ENCODE data around the gene ICE1. TPM values are rescaled to one million over a fixed set of nuclear protein-coding genes. Genes with fewer than 3 reads are reported as not detected.

The ICE1 gene
- total and polyA plus RNA-seq, 9 of the 15 experiments (the other 6 are each of a cell fraction or from before 2014, with no cell fraction given): 4.9 to 47.4 (median 28.2) TPM

DNA sequence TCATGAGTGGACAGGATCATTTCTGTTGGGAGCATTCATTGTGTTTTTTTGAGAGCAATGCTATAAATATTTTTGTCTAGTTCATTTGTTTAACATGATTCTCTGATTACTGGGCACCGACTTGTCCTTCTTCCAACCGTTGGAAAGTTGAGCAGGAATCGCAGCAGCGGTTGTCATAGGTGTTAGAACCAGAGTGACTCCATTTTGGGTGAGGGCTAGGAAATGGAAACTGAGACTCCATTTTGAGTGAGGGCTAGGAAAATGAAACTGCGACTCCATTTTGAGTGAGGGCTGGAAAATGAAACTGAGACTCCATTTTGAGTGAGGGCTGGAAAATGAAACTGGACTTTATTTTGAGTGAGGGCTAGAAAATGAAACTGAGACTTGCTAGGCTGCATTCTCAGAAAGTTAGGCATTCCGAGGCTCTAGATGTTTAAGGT lies 100.6 kb downstream of the ICE1 start (continued):
- TF ChIP-seq ZNF239 (CRISPR knock-in tag; IDR thresholded peaks at IDR 0.05) (peak; percentile 97), SRF (CRISPR knock-in tag; IDR thresholded peaks at IDR 0.05) (peak in 1 of 2 experiments; percentile 67; a peak in 1 of 4 replicates), IFI16 (CRISPR knock-in tag; IDR thresholded peaks at IDR 0.05) (peak; percentile 49; the same call in 1 of the 2 replicates), SPI1 (IDR thresholded peaks at IDR 0.05; ENCODE audit: borderline replicate concordance, low read depth, low read length) (no peak), NFXL1 (CRISPR knock-in tag; IDR thresholded peaks at IDR 0.05) (peak; percentile 97), GTF2A2 (tag; IDR thresholded peaks at IDR 0.05) (peak; percentile 99), ATF4 (CRISPR knock-in tag; IDR thresholded peaks at IDR 0.05) (peak; percentile 95), ZNF354B (CRISPR knock-in tag; IDR thresholded peaks at IDR 0.05) (peak; percentile 99), NUFIP1 (IDR thresholded peaks at IDR 0.05; ENCODE audit: partially characterized antibody) (peak; percentile 63), ZNF644 (tag; IDR thresholded peaks at IDR 0.05; ENCODE audit: low read depth) (peak; percentile 100), ZNF75A (CRISPR knock-in tag; IDR thresholded peaks at IDR 0.05) (peak; percentile 85; the same call in 1 of the 2 replicates), CXXC5 (CRISPR knock-in tag; IDR thresholded peaks at IDR 0.05) (peak; percentile 90), ZNF589 (CRISPR knock-in tag; IDR thresholded peaks at IDR 0.05; ENCODE audit: low read depth) (peak; percentile 100), TEAD1 (CRISPR knock-in tag; IDR thresholded peaks at IDR 0.05) (peak in 1 of 2 experiments; percentile 99; a peak in 2 of 4 replicates), ZNF175 (CRISPR knock-in tag; IDR thresholded peaks at IDR 0.05; ENCODE audit: low read depth) (peak; percentile 100), TAF1 (IDR thresholded peaks at IDR 0.05; ENCODE audit: control insufficient read depth, extremely low read depth, insufficient read depth, low read length, severe bottlenecking) (no peak), ILK (tag; IDR thresholded peaks at IDR 0.05; ENCODE audit: borderline replicate concordance, low read depth) (peak; percentile 93), ZBTB17 (CRISPR knock-in tag; IDR thresholded peaks at IDR 0.05) (peak; percentile 95), DIDO1 (tag; IDR thresholded peaks at IDR 0.05; ENCODE audit: low read depth) (peak; percentile 99), OTX1 (CRISPR knock-in tag; IDR thresholded peaks at IDR 0.05) (peak; percentile 99)
- TF ChIP-seq, protein P1, sequence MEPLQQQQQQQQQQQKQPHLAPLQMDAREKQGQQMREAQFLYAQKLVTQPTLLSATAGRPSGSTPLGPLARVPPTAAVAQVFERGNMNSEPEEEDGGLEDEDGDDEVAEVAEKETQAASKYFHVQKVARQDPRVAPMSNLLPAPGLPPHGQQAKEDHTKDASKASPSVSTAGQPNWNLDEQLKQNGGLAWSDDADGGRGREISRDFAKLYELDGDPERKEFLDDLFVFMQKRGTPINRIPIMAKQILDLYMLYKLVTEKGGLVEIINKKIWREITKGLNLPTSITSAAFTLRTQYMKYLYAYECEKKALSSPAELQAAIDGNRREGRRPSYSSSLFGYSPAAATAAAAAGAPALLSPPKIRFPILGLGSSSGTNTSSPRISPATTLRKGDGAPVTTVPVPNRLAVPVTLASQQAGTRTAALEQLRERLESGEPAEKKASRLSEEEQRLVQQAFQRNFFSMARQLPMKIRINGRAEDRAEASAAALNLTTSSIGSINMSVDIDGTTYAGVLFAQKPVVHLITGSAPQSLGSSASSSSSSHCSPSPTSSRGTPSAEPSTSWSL (CRISPR knock-in tag; IDR thresholded peaks at IDR 0.05; ENCODE audit: borderline replicate concordance): peak; percentile 95; the same call in 1 of the 2 replicates
- TF ChIP-seq, protein P2, sequence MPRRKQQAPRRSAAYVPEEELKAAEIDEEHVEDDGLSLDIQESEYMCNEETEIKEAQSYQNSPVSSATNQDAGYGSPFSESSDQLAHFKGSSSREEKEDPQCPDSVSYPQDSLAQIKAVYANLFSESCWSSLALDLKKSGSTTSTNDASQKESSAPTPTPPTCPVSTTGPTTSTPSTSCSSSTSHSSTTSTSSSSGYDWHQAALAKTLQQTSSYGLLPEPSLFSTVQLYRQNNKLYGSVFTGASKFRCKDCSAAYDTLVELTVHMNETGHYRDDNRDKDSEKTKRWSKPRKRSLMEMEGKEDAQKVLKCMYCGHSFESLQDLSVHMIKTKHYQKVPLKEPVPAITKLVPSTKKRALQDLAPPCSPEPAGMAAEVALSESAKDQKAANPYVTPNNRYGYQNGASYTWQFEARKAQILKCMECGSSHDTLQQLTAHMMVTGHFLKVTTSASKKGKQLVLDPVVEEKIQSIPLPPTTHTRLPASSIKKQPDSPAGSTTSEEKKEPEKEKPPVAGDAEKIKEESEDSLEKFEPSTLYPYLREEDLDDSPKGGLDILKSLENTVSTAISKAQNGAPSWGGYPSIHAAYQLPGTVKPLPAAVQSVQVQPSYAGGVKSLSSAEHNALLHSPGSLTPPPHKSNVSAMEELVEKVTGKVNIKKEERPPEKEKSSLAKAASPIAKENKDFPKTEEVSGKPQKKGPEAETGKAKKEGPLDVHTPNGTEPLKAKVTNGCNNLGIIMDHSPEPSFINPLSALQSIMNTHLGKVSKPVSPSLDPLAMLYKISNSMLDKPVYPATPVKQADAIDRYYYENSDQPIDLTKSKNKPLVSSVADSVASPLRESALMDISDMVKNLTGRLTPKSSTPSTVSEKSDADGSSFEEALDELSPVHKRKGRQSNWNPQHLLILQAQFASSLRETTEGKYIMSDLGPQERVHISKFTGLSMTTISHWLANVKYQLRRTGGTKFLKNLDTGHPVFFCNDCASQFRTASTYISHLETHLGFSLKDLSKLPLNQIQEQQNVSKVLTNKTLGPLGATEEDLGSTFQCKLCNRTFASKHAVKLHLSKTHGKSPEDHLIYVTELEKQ (CRISPR knock-in tag; IDR thresholded peaks at IDR 0.05): peak; percentile 94

All from K562 (cell line).